Islet of Langerhans (tissue), 1 donor: ENCODE data around the gene LDAH.

Source experiments
- FAIRE-seq: peaks from one replicate; lab custom pipeline; 2011; peaks lifted over from hg19 to GRCh38; lab: Jason Lieb, UNC

The LDAH gene

GRCh38 chr2:20680744-20681375 lies 142.0 kb downstream of the LDAH start:
- FAIRE-seq, result no peak

GRCh38 chr2:20678780-20679179 lies 144.1 kb downstream of the LDAH start:
- no peak for FAIRE-seq

DNA sequence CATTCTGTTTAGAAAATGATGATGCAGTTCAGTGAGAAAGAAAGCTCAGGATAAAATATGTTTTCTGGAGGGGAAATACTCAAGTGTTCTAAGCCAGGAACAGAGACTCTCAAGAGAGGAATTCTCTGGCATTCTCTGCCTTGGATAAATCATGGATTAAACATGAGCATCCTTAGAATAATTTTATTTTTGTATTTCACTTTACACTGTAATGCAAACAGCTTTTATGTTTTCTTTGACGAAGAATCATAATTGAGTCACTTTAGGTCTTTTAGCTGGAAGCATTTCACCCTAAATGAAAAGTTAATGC lies 144.9 kb downstream of the LDAH start:
- no peak for FAIRE-seq

GRCh38 chr2:20677301-20678085 lies 145.4 kb downstream of the LDAH start:
- FAIRE-seq, result no peak

- no peak for FAIRE-seq
Measured at GRCh38 chr2:20676353-20677215, 146.3 kb downstream of the LDAH start.

DNA sequence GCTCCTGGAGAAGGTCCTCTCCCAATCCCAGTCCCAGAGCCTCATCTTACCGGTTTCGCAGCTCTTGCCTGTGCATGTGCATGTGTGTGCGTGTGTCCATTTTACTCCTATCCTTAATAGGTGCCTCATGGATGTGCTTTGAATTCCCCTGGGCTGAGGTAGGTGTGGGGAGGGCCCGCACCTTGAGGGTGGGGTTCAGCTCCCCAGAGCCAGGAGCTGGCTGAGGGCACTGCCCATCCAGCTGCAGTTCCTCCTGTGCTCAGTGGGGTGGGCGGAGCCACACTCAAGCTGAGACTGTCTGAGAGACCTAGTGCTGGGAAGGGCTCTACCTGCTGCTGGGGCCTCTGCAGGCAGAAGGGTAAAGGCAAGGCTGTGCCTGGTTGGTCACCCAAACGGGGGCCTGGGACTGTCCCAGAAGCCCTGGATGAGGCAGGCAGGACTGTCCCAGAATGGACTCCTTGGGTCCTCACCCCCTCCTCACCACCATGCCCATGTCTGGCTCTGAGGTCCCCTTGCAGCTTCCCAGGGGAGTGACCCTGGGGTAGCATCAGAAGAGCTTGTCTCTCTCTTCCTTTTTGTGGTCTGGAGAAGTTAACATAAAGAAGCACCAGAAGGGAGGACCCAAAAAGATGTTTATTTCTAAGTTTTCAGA lies 147.1 kb downstream of the LDAH start:
- FAIRE-seq, result no peak

- no peak for FAIRE-seq
Measured at GRCh38 chr2:20674974-20675679, 147.8 kb downstream of the LDAH start.

DNA sequence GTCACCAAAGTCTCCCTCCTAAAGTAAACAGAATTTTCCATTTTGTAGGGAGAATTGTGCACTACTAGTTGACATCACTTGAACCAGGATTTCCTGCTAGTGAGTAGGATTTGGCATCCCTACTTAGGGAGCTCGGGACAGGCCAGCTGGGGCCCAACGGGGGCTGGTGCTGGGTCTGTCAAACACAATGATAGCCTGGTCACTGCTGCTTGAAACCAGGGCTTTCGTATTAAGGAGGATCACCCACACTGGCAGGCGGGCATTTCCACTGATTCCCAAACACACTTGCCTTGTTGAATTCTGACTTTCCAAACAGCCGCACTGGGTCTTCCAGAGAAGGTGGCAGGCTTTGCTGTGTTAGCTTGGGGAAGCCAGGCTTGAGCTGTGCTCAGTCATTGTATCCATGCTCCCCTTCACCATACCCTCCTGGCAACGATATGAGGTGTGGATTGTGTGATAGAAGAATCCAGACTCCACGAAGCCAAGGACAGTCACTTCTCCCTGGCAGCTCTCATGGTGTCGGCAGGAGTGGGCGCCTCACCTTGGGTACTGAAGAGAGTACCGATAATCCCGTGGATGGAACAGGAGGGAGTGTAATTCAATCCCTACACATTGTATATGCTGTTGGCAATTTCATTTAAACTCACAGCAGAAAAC lies 148.5 kb downstream of the LDAH start:
- no peak for FAIRE-seq

- FAIRE-seq, result no peak
Measured at GRCh38 chr2:20673686-20674308, 149.1 kb downstream of the LDAH start.

DNA sequence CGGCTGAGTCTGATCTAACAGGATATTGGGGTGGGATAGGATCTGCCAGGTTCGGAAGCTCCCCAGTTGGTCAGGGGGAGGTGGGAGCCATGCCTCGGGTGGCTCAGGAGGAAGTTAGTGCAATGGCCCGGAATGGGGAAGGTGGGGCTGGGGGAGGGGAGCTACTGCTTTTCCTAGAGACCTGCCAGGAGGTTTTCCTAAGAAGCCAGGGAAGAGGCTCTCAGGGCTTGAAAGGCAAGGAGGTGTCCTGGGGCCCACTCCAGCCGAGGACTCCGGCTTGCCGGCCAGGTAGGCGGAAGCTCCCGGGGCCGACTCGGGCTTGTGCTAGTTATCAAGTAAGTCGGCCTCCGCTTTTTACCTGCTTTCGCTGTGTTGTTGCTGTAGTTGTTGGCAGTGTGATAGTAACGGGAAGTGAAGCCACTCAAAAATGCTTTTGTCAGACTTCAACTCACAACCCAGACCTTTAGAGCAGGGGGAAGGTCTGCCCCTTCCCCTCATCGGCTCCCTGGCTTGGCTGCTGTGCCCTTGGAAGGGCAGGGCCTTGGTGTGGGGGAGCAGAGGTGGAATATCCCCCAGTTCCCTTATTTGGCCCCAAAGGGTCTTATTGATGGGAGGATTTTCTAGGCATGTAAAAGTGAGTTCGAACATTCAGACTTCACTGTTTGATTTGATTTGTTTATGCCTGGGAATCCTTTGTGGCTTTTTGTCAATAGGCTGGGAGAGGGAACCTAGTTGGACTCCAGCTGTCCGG lies 150.5 kb downstream of the LDAH start:
- no peak for FAIRE-seq

- peak; percentile 99 for FAIRE-seq
Measured at GRCh38 chr2:20671736-20672080, 151.2 kb downstream of the LDAH start.

DNA sequence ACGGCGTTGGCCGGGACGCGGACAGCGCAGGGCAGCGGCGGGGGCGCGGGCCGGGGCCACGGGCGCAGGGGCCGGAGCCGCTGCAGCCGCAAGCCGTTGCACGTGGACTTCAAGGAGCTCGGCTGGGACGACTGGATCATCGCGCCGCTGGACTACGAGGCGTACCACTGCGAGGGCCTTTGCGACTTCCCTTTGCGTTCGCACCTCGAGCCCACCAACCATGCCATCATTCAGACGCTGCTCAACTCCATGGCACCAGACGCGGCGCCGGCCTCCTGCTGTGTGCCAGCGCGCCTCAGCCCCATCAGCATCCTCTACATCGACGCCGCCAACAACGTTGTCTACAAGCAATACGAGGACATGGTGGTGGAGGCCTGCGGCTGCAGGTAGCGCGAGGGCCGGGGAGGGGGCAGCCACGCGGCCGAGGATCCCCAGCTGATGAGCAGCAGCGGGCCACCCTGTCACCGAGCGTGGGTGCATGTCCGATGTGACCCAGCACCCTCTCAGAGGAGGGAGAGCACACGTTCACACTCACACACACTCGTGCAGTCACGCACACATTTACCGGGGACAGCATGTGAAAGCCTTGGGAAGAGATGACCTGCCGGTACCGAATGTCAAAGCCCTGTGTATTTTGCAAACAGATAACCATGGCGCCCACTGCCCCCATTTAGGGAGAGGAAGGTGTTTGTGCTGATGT lies 151.7 kb downstream of the LDAH start:
- no peak for FAIRE-seq

GRCh38 chr2:20670315-20671035 lies 152.4 kb downstream of the LDAH start:
- FAIRE-seq, result no peak

- no peak for FAIRE-seq
Measured at GRCh38 chr2:20669562-20670314, 153.2 kb downstream of the LDAH start.

DNA sequence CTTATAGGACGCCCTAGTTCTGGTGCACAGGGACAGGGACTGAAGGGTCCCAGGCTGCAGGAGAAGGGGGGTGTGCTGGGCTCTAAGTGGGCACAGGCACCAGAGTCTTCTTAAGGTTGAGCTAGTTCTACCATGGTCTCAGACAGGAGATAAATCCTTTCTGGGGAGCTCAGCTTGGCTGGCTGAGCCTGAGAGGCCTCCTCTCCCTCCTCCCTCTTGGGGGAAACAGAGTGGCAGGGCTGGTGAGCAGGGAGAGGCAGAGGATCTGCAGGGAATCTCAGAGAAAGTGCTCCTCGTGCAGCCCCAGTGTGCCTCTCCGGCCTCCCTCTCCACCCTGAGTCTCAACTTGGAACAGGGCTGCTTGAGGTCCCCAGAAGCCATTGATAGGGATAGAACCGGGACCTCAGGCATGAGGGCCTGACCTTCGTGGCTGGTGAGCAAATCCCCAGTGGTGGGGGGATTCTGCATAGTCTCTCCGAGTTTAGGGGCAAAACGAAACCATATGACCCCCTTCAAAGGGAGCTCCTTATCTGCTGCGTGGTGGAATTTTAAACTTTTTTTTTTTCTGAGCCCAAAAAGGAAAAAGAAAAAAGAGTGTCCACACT lies 153.9 kb downstream of the LDAH start:
- no peak for FAIRE-seq

- FAIRE-seq, result no peak
Measured at GRCh38 chr2:20668451-20668850, 154.4 kb downstream of the LDAH start.

- no peak for FAIRE-seq
Measured at GRCh38 chr2:20667531-20668401, 155.1 kb downstream of the LDAH start.
